K562 (cell line): ENCODE data around the gene SCN1A. TPM values are rescaled to one million over a fixed set of nuclear protein-coding genes. Genes with fewer than 3 reads are reported as not detected.
A peak's percentile ranks its signal among the peaks of the same experiment; 100 is the strongest.

Source experiments
- CBFA2T3 ChIP-seq: fragments of 450-650 bp; IDR thresholded peaks from 2 replicates; pipeline ENCODE4 v1.6.1; 2017
- CSDE1 ChIP-seq, 2 experiments: fragments of 450-650 bp; IDR thresholded peaks; 2 replicates each; pipeline ENCODE4 v1.6.1; 2016; ENCODE audit warnings: mild to moderate bottlenecking in 1 of 2
- CXXC5 ChIP-seq: fragments of 250-450 bp; sonication (Bioruptor Pico); IDR thresholded peaks from 2 replicates; pipeline ENCODE4 v1.8.0; 2022; ENCODE audit warnings: inconsistent platforms, mild to moderate bottlenecking, moderate library complexity
- EP400 ChIP-seq: fragments of 450-650 bp; IDR thresholded peaks from 2 replicates; pipeline ENCODE4 v1.6.1; 2017; ENCODE audit warnings: antibody characterized with exemption, mild to moderate bottlenecking, moderate library complexity
- GABPB2 ChIP-seq: fragments of 250-450 bp; sonication (Bioruptor Pico); conservative IDR thresholded peaks from 2 replicates; pipeline ENCODE4 v1.5.1; 2021; ENCODE audit warnings: mild to moderate bottlenecking
- GATA2 ChIP-seq: sonication (generic); formaldehyde crosslinking; IDR thresholded peaks from 2 replicates; pipeline ENCODE4 v1.4.0; 2020; ENCODE audit warnings: mild to moderate bottlenecking, missing genetic modification reagents
- HDAC2 ChIP-seq: fragments of 450-650 bp; IDR thresholded peaks from 2 replicates; pipeline ENCODE4 v1.6.1; 2016; ENCODE audit warnings: mild to moderate bottlenecking
- JUND ChIP-seq, 2 experiments: IDR thresholded peaks; 2 replicates in 1 of 2; 3 replicates in 1 of 2; pipeline ENCODE4 v1.6.1; 2011; ENCODE audit warnings: borderline replicate concordance in 2 of 2, low read depth in 2 of 2, low read length in 2 of 2, improper control_type of control experiment in 1 of 2, missing biosample characterization in 1 of 2, missing genetic modification characterization in 1 of 2, missing genetic modification reagents in 1 of 2
- KDM5B ChIP-seq: fragments of 200-600 bp; sonication (generic); IDR thresholded peaks from 2 replicates; pipeline ENCODE4 v1.6.1; 2012; ENCODE audit warnings: low read depth, mild to moderate bottlenecking, moderate library complexity, low read length, control low read depth, inconsistent platforms; ENCODE audit not compliant: insufficient replicate concordance
- KLF1 ChIP-seq: fragments of 450-650 bp; IDR thresholded peaks from 2 replicates; pipeline ENCODE4 v1.6.1; 2016; ENCODE audit warnings: missing genetic modification characterization, missing compliant biosample characterization
- MXI1 ChIP-seq: IDR thresholded peaks from 2 replicates; pipeline ENCODE4 v1.6.1; 2011; ENCODE audit warnings: low read depth, mild to moderate bottlenecking, improper control_type of control experiment, low read length
- POLR3A ChIP-seq: IDR thresholded peaks from 2 replicates; pipeline ENCODE4 v1.6.1; 2011; ENCODE audit warnings: borderline replicate concordance, mild to moderate bottlenecking, moderate library complexity; ENCODE audit not compliant: insufficient read length, insufficient read depth; ENCODE audit errors: extremely low read depth
- SRSF7 ChIP-seq: fragments of 200-400 bp; formaldehyde crosslinking; optimal IDR thresholded peaks from 2 replicates; pipeline ENCODE3; 2017; ENCODE audit warnings: mild to moderate bottlenecking, low read depth, low read length
- TEAD1 ChIP-seq, 2 experiments: fragments of 450-650 bp in 1 of 2; sonication (generic) in 1 of 2; formaldehyde crosslinking; IDR thresholded peaks; 2 replicates each; pipeline versions ENCODE4 v1.4.0 to v1.8.0; 2020 to 2022; ENCODE audit warnings: mild to moderate bottlenecking in 2 of 2, missing genetic modification reagents in 1 of 2
- polyA plus RNA-seq, 8 experiments: library from polyadenylated mRNA; depleted of rRNA in 4 of 8; stranded (reverse) in 5 of 8; unstranded in 3 of 8; fragments of >200 nt; fragmentation: Nextera tagmentation in 2 of 8; fragmentation: Illumina TruSeq in 1 of 8; extraction: Ambion mirVana in 2 of 8; extraction: Trizol in 1 of 8; gene quantifications; 2 replicates each; pipeline versions ENCODE4 v1.2.1 to v1.2.3, GENCODE V29; 2011 to 2014; ENCODE audit warnings: inconsistent platforms in 1 of 8, missing spikeins in 1 of 8
- total RNA-seq, 7 experiments: library from RNA; depleted of rRNA in 6 of 7; stranded (reverse); fragments of >200 nt in 6 of 7; fragmentation: Illumina TruSeq in 2 of 7; extraction: Trizol in 2 of 7; gene quantifications; 2 replicates each; pipeline versions ENCODE4 v1.2.1 to v1.2.3, GENCODE V29; 2011 to 2021; ENCODE audit warnings: low replicate concordance in 1 of 7
- TF ChIP-seq, protein P1 (sequence below): fragments of 250-450 bp; sonication (Bioruptor Pico); IDR thresholded peaks from 2 replicates; pipeline ENCODE4 v1.9.0; 2021; ENCODE audit warnings: mild to moderate bottlenecking, inconsistent platforms
- TF ChIP-seq, protein P2 (sequence below): IDR thresholded peaks from 2 replicates; pipeline ENCODE4 v1.6.1; 2012; ENCODE audit warnings: low read depth, low read length, improper control_type of control experiment, borderline replicate concordance
- TF ChIP-seq, protein P3 (sequence below): sonication (generic); formaldehyde crosslinking; IDR thresholded peaks from 2 replicates; pipeline ENCODE4 v1.8.0; 2023; ENCODE audit warnings: mild to moderate bottlenecking, missing genetic modification reagents

SCN1A gene
- total and polyA plus RNA-seq, 9 of the 15 experiments (the other 6 are each of a cell fraction or from before 2014, with no cell fraction given): not detected

DNA sequence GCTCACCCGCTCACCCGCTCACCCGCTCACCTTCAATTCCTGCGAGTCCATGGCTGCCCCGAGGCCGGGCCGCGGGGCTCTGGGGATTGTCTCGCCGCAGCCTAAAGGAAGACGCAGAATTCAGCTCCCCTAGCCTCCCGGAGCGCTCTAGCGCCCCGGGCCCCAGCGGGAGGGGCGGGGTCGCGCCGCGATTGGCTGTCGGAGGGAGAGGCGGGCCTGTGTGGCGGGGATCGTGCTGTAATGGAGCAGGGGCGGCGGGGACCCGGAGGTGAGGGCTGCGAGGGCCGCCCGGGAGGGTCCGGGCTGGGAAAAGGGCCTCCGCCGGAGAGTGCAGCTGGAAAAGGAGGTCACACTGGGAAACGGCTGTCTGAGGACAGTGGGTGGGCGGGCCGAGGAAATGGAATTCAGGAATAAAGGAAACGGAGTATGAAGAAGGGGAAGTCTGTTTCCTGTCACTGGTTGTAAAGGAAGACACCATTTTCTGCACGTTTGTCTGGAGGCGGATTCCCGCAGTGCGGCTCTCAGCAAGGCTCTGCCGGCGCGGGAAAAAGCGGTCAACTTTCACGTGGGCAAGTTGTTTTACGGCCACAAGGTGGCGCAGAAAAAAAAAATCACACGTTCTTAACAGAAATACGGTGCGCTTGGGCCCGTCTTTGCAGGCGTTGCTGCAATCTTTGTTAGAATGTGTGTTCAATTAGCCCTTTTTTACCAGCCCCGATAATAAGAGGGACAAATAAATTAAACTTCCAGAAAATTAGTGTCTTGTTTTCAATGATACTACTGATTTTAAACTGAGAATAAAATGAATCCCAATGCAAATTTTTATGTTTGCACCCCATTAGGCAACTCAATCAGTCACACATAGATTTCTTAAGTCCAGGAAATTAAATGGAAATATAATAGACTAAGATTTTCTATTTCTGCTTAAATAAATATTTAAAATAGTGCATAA is 173.9 kb downstream of the SCN1A start, which contains the start of gene TTC21B (continued):
- TF ChIP-seq, protein P1, sequence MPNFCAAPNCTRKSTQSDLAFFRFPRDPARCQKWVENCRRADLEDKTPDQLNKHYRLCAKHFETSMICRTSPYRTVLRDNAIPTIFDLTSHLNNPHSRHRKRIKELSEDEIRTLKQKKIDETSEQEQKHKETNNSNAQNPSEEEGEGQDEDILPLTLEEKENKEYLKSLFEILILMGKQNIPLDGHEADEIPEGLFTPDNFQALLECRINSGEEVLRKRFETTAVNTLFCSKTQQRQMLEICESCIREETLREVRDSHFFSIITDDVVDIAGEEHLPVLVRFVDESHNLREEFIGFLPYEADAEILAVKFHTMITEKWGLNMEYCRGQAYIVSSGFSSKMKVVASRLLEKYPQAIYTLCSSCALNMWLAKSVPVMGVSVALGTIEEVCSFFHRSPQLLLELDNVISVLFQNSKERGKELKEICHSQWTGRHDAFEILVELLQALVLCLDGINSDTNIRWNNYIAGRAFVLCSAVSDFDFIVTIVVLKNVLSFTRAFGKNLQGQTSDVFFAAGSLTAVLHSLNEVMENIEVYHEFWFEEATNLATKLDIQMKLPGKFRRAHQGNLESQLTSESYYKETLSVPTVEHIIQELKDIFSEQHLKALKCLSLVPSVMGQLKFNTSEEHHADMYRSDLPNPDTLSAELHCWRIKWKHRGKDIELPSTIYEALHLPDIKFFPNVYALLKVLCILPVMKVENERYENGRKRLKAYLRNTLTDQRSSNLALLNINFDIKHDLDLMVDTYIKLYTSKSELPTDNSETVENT: no peak
- TF ChIP-seq GATA2 (CRISPR knock-in tag): no peak
- peak; percentile 93 for TF ChIP-seq EP400
- TF ChIP-seq, protein P2, sequence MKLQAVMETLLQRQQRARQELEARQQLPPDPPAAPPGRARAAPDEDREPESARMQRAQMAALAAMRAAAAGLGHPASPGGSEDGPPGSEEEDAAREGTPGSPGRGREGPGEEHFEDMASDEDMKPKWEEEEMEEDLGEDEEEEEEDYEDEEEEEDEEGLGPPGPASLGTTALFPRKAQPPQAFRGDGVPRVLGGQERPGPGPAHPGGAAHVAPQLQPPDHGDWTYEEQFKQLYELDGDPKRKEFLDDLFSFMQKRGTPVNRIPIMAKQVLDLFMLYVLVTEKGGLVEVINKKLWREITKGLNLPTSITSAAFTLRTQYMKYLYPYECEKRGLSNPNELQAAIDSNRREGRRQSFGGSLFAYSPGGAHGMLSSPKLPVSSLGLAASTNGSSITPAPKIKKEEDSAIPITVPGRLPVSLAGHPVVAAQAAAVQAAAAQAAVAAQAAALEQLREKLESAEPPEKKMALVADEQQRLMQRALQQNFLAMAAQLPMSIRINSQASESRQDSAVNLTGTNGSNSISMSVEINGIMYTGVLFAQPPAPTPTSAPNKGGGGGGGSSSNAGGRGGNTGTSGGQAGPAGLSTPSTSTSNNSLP: 0 out of 2 replicates have a peak, but pooled peaks have one; percentile 49
- TF ChIP-seq CXXC5 (CRISPR knock-in tag): peak; percentile 85
- TF ChIP-seq JUND (IDR thresholded peaks at IDR 0.05; ENCODE audit: borderline replicate concordance, low read depth, low read length): peak; percentile 24
- TF ChIP-seq JUND (tag; IDR thresholded peaks at IDR 0.05; ENCODE audit: borderline replicate concordance, low read depth, low read length): no peak
- no peak for TF ChIP-seq POLR3A
- TF ChIP-seq CBFA2T3: no peak; the same call in 1 of the 2 replicates
- 0 out of 2 replicates have a peak, but pooled peaks have one; percentile 48 for TF ChIP-seq MXI1
- no peak for TF ChIP-seq SRSF7
- TF ChIP-seq HDAC2: peak; percentile 80
- TF ChIP-seq GABPB2: no peak
- TF ChIP-seq CSDE1 (IDR thresholded peaks at IDR 0.05): peak in 1 of 2 experiments; percentile 37; a peak in 1 of 4 replicates
- peak in 1 of 2 experiments; percentile 58; a peak in 1 of 4 replicates for TF ChIP-seq TEAD1 (CRISPR knock-in tag; IDR thresholded peaks at IDR 0.05)
- TF ChIP-seq KDM5B: peak; percentile 79
- 0 out of 2 replicates have a peak, but pooled peaks have one; percentile 52 for TF ChIP-seq KLF1 (tag)
- TF ChIP-seq, protein P3, sequence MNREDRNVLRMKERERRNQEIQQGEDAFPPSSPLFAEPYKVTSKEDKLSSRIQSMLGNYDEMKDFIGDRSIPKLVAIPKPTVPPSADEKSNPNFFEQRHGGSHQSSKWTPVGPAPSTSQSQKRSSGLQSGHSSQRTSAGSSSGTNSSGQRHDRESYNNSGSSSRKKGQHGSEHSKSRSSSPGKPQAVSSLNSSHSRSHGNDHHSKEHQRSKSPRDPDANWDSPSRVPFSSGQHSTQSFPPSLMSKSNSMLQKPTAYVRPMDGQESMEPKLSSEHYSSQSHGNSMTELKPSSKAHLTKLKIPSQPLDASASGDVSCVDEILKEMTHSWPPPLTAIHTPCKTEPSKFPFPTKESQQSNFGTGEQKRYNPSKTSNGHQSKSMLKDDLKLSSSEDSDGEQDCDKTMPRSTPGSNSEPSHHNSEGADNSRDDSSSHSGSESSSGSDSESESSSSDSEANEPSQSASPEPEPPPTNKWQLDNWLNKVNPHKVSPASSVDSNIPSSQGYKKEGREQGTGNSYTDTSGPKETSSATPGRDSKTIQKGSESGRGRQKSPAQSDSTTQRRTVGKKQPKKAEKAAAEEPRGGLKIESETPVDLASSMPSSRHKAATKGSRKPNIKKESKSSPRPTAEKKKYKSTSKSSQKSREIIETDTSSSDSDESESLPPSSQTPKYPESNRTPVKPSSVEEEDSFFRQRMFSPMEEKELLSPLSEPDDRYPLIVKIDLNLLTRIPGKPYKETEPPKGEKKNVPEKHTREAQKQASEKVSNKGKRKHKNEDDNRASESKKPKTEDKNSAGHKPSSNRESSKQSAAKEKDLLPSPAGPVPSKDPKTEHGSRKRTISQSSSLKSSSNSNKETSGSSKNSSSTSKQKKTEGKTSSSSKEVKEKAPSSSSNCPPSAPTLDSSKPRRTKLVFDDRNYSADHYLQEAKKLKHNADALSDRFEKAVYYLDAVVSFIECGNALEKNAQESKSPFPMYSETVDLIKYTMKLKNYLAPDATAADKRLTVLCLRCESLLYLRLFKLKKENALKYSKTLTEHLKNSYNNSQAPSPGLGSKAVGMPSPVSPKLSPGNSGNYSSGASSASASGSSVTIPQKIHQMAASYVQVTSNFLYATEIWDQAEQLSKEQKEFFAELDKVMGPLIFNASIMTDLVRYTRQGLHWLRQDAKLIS (CRISPR knock-in tag): peak; percentile 82
